Measurements from ENCODE around the gene TMEM269.

TMEM269 gene

DNA sequence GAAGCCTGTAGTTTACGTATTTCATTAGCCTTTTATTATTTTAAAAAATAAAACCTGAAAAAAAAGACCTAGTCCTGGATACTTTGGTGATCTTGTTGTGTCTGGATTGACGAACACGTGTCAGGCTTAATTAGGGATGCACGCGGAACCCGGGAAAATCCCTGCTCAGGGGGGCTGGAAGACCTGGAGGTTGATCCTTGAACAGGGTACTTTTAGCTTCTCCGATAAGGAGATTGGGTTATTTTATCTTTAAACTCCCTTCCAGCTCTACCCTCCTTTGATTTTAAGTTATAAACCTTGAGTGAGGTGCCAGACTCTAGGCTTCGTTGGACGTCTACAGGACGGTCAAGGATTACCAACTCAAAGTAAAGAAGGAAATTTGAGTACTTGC, 61.1 kb downstream of the TMEM269 start:
- peak overlapping the region; percentile 68 for H3K4me3 ChIP-seq (replicated peaks; ENCODE audit: low read depth, low read length)
- DNase-seq (ENCODE audit: extremely low read depth, low read depth): no peak
- TF ChIP-seq, protein P1, sequence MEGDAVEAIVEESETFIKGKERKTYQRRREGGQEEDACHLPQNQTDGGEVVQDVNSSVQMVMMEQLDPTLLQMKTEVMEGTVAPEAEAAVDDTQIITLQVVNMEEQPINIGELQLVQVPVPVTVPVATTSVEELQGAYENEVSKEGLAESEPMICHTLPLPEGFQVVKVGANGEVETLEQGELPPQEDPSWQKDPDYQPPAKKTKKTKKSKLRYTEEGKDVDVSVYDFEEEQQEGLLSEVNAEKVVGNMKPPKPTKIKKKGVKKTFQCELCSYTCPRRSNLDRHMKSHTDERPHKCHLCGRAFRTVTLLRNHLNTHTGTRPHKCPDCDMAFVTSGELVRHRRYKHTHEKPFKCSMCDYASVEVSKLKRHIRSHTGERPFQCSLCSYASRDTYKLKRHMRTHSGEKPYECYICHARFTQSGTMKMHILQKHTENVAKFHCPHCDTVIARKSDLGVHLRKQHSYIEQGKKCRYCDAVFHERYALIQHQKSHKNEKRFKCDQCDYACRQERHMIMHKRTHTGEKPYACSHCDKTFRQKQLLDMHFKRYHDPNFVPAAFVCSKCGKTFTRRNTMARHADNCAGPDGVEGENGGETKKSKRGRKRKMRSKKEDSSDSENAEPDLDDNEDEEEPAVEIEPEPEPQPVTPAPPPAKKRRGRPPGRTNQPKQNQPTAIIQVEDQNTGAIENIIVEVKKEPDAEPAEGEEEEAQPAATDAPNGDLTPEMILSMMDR (IDR thresholded peaks at IDR 0.05; ENCODE audit: low read depth, low read length, missing control alignments): no peak

DNA sequence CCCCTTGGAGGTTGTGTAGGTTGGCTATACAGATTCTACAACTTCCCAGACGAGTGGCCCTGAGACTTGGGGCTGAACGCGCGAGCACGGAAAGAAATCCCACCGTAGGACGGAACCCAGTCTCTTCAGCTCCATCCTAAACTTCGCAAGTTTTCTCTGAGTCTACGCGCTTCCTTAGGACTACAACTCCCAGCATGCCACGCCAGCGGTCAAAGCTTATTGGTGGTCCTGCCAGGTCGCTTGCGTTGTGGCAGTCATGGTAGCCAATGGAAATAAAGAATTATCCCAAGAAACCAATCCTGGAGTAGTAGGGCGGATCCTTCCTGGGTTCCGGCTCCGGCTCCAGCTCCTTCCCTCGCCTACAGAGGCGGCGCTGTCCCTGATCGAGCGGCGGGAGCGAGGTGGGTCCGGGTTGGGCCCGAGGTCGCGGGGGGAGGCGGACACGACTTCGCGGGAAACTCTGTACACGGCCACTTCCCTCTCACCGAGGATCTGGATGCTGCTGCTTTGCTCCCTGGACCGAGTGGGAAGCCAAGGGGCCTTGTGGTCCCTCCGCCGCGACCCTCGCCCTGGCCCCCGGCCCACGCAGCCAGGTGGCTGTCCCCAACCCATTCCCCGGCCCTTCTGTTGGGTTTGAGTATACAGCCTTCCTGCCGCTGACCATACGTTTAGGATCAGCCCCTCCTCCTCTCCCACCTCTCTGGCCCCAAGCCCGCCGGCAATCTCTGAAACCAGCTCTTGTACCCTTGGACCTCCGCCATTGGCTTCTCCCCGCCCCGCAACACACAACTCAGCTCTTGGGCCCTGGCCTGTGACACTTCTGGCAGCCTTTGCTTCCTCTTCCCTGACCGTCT, 61.7 kb downstream of the TMEM269 start, which contains the start of gene ZNF691:
Gene ZNF691 (plus strand): TSS at position 357 of the 854 bp plus-strand sequence. CDS start 3,046 bp downstream, outside the sequence.
- peak; percentile 96 for DNase-seq (ENCODE audit: extremely low read depth, low read depth)
- TF ChIP-seq, protein P1 (IDR thresholded peaks at IDR 0.05; ENCODE audit: low read depth, low read length, missing control alignments): peak; percentile 46
- H3K4me3 ChIP-seq (replicated peaks; ENCODE audit: low read depth, low read length): peak within 1 kb of the TSS; percentile 68

DNA sequence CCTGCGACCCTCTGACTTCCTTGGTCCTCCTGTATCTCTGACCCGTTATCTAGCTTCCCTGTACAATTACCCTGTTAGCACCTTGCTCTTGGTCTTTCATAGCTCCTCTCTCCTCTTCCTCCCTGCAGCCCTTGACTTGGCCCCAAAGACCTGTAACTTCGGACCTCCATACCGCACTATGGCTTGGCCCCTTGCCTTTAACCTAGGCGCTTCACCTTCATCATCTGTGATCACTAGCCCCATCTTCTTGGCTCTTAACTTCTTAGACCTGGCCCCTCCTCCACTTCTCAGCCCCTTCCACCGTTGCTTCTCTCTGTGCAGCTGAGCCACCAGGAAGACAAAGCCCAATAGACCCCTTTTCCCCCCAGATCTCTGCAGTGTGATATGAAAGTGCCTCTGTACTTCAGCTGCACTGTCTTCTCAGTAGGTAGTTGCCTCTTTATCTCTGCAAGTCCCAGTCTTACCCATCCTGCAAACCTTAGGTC, 62.4 kb downstream of the TMEM269 start:
- TF ChIP-seq, protein P1 (IDR thresholded peaks at IDR 0.05; ENCODE audit: low read depth, low read length, missing control alignments): no peak
- no peak for DNase-seq (ENCODE audit: extremely low read depth, low read depth)
- H3K4me3 ChIP-seq (replicated peaks; ENCODE audit: low read depth, low read length): peak overlapping the region; percentile 68

DNA sequence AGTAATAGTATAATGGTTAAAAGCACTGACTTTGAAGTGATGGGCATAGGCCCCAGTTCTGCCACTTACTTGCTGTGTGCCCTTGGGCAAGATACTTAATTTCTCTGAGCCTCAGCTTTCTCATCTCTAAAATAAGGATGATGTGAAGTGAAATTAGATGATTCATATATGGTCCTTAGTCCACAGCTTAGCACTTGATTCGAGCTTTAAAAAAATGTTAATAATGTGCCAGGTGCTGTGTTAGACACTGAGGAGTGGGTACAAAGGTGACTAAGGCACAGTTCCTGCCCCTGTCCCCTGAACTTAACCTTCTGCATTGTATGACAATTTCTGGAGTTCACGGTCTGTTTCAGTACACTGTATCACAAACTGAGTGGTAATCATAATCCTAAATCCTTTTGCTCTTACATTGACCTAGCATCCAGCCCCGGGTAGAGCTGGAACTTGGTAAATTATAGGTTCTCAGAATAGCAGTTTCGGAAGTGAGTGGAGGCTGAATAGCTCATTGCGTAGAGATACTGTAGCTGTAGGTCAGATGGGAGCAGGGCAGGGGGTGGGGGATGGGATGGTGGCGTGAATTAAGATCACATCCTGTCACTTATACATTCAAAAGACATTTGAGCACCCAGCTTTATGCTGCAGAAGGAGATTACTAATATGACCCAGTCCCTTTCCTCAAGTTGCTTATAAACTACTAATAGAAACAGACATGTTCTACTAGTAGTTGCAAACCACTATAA, 63.1 kb downstream of the TMEM269 start:
- TF ChIP-seq, protein P1 (IDR thresholded peaks at IDR 0.05; ENCODE audit: low read depth, low read length, missing control alignments): no peak
- DNase-seq (ENCODE audit: extremely low read depth, low read depth): no peak
- peak overlapping the region; percentile 68 for H3K4me3 ChIP-seq (replicated peaks; ENCODE audit: low read depth, low read length)

DNA sequence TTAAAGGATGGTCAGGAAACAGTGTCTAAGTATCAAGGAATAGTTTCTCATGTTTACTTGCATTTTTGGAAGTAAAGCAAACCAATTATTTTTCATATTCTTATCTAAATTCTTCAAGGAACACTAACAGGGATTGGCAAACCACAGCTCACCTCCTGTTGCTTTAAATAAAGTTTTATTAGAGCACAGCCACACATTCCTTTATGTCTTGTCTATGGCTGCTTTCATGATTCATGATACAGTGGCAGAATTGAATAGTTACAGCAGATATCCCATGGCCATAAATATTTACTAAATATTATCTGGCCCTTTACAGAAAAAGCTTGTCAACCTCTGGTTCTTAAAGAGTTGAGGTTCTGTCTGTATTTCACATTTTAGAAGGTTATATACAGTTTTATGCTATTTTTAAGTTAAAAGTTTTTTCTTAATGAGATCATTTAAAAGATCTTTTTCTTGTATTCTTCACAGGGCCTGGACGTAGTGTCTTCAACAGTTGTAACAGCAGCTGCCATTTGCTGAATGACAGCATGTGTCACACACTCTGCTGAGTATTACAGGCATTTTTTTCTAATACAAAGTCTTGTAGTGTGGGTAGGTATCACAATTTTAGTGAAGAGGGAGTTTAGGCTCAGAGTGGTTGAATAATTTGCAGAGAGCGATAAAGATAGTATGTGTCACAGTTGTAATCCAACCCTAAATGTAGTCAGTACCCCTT, 64.2 kb downstream of the TMEM269 start:
- no peak for DNase-seq (ENCODE audit: extremely low read depth, low read depth)
- TF ChIP-seq, protein P1 (IDR thresholded peaks at IDR 0.05; ENCODE audit: low read depth, low read length, missing control alignments): no peak
- no peak overlapping the region for H3K4me3 ChIP-seq (replicated peaks; ENCODE audit: low read depth, low read length)

DNA sequence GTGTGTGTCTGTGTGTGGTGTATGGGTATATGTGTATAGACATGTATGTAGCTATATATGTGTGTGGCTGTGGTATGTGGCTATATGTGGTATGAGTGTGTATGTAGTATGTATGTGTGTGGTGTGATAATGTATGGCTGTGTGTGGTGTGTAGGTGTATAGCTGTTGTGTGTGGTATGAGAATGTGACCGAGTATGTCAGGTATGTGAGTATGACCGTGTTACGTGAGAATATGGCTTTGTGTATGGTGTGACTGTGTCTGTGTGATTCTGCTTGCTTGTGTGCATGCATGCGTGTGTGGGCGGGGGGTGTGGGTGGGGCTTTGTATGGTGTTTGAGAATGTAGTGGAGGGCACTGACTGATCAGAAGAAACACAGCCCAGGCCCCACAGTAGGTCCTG, 65.2 kb downstream of the TMEM269 start:
- TF ChIP-seq, protein P1 (IDR thresholded peaks at IDR 0.05; ENCODE audit: low read depth, low read length, missing control alignments): no peak
- DNase-seq (ENCODE audit: extremely low read depth, low read depth): no peak
- H3K4me3 ChIP-seq (replicated peaks; ENCODE audit: low read depth, low read length): no peak overlapping the region

Measured in HFF-Myc (cell line).